Neural cell (in vitro differentiated cells): Measurements from ENCODE around the gene COPS2.

Experiments used
- POLR2AphosphoS5 ChIP-seq: IDR thresholded peaks from 2 replicates; pipeline ENCODE4 v1.6.1; 2012
- SMC3 ChIP-seq: fragments of 450-650 bp; conservative IDR thresholded peaks from 2 replicates; pipeline ENCODE4 v1.6.1; 2014; ENCODE audit warnings: antibody characterized with exemption, mild to moderate bottlenecking, moderate library complexity; ENCODE audit not compliant: poor library complexity
- TAF1 ChIP-seq: IDR thresholded peaks from 2 replicates; pipeline ENCODE4 v1.6.1; 2012; ENCODE audit warnings: low read depth
- TF ChIP-seq, protein P1 (sequence below): fragments of 450-650 bp; IDR thresholded peaks from 2 replicates; pipeline ENCODE4 v1.5.1; 2014; ENCODE audit warnings: antibody characterized with exemption, mild to moderate bottlenecking, moderate library complexity; ENCODE audit not compliant: poor library complexity, severe bottlenecking

GRCh38 chr15:49083401-49084284 lies 71.8 kb downstream of the COPS2 start:
- TF ChIP-seq, protein P1, sequence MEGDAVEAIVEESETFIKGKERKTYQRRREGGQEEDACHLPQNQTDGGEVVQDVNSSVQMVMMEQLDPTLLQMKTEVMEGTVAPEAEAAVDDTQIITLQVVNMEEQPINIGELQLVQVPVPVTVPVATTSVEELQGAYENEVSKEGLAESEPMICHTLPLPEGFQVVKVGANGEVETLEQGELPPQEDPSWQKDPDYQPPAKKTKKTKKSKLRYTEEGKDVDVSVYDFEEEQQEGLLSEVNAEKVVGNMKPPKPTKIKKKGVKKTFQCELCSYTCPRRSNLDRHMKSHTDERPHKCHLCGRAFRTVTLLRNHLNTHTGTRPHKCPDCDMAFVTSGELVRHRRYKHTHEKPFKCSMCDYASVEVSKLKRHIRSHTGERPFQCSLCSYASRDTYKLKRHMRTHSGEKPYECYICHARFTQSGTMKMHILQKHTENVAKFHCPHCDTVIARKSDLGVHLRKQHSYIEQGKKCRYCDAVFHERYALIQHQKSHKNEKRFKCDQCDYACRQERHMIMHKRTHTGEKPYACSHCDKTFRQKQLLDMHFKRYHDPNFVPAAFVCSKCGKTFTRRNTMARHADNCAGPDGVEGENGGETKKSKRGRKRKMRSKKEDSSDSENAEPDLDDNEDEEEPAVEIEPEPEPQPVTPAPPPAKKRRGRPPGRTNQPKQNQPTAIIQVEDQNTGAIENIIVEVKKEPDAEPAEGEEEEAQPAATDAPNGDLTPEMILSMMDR: no peak
- TF ChIP-seq POLR2AphosphoS5 (no peak), TAF1 (no peak), SMC3 (no peak)
